Osteoblast (primary cell): ENCODE results near the gene RGS12. TPM values are rescaled to one million over a fixed set of nuclear protein-coding genes. Genes with fewer than 3 reads are reported as not detected.

Experiments used
- DNase-seq: peaks from one replicate; pipeline ENCODE4 v3.0.0; 2011; ENCODE audit warnings: low spot score, mixed read lengths; ENCODE audit not compliant: insufficient read length; ENCODE audit errors: missing footprints
- H2AFZ ChIP-seq: 2 replicates; pipeline ENCODE4 v1.6.0; 2011; ENCODE audit warnings: mild to moderate bottlenecking, low read length
- H3K27ac ChIP-seq: 2 replicates; pipeline ENCODE4 v1.5.1; 2011; ENCODE audit warnings: mild to moderate bottlenecking, low read depth, low read length, moderate library complexity
- H3K27me3 ChIP-seq: 2 replicates; pipeline ENCODE4 v1.6.0; 2012; ENCODE audit warnings: mild to moderate bottlenecking, control low read depth, inconsistent platforms, low read length, moderate library complexity; ENCODE audit not compliant: insufficient read depth
- H3K36me3 ChIP-seq: 2 replicates; pipeline ENCODE4 v1.5.1; 2011; ENCODE audit warnings: mild to moderate bottlenecking, low read length, control low read depth, moderate library complexity; ENCODE audit not compliant: insufficient read depth
- H3K4me1 ChIP-seq: 2 replicates; pipeline ENCODE4 v1.5.1; 2011; ENCODE audit warnings: mild to moderate bottlenecking, low read length, control low read depth, moderate library complexity; ENCODE audit not compliant: insufficient read depth
- H3K4me2 ChIP-seq: 2 replicates; pipeline ENCODE4 v1.6.0; 2011; ENCODE audit warnings: mild to moderate bottlenecking, low read length; ENCODE audit not compliant: insufficient read depth
- H3K4me3 ChIP-seq: fragments of 200-600 bp; sonication (generic); 3 replicates; pipeline ENCODE4 v1.5.1; 2012; ENCODE audit warnings: mild to moderate bottlenecking, low read length, inconsistent platforms; ENCODE audit not compliant: insufficient read depth
- H3K79me2 ChIP-seq: 2 replicates; pipeline ENCODE4 v1.6.0; 2012; ENCODE audit warnings: mild to moderate bottlenecking, low read length, control low read depth, inconsistent platforms; ENCODE audit not compliant: insufficient read depth
- H3K9me3 ChIP-seq: 2 replicates; pipeline ENCODE4 v1.5.1; 2011; ENCODE audit warnings: low read depth, low read length, control low read depth
- H4K20me1 ChIP-seq: 2 replicates; pipeline ENCODE4 v1.6.0; 2012; ENCODE audit warnings: mild to moderate bottlenecking, low read length, control low read depth; ENCODE audit not compliant: insufficient read depth
- CTCF ChIP-seq: IDR thresholded peaks from 2 replicates; pipeline ENCODE4 v1.5.1; 2011; ENCODE audit warnings: mild to moderate bottlenecking, low read depth, low read length, moderate library complexity; ENCODE audit errors: extremely low read depth
- total RNA-seq: library from RNA; depleted of rRNA; stranded (reverse); fragments of >200 nt; gene quantifications from 2 replicates; pipeline ENCODE4 v1.2.3, GENCODE V29; 2012

The RGS12 gene
- total RNA-seq, 1 donor: 61.2 TPM

GRCh38 chr4:3336382-3337356, 43.8 kb downstream of the RGS12 start:
- no peaks in the 10 kb centered on the region for H3K36me3 ChIP-seq
- no peak for DNase-seq
- no peaks in the 10 kb centered on the region for H3K9me3 ChIP-seq
- H3K27ac ChIP-seq: no peak overlapping the region
- H3K4me2 ChIP-seq: no peak overlapping the region
- H3K27me3 ChIP-seq: no peaks in the 10 kb centered on the region
- peaks cover under 1% of the 10 kb centered on the region for H3K4me1 ChIP-seq
- no peak for TF ChIP-seq CTCF
- H4K20me1 ChIP-seq: peaks cover 11% of the 10 kb centered on the region
- no peak overlapping the region for H3K4me3 ChIP-seq
- no peak overlapping the region for H2AFZ ChIP-seq
- H3K79me2 ChIP-seq: peaks cover 8% of the 10 kb centered on the region

GRCh38 chr4:3337357-3337732, 44.5 kb downstream of the RGS12 start:
- H2AFZ ChIP-seq: no peak overlapping the region
- H3K79me2 ChIP-seq: peaks cover 5% of the 10 kb centered on the region
- no peak overlapping the region for H3K4me3 ChIP-seq
- H3K9me3 ChIP-seq: no peaks in the 10 kb centered on the region
- no peak for DNase-seq
- no peak overlapping the region for H3K27ac ChIP-seq
- H4K20me1 ChIP-seq: peaks cover 11% of the 10 kb centered on the region
- H3K36me3 ChIP-seq: no peaks in the 10 kb centered on the region
- no peaks in the 10 kb centered on the region for H3K27me3 ChIP-seq
- peaks cover 7% of the 10 kb centered on the region for H3K4me1 ChIP-seq
- no peak for TF ChIP-seq CTCF
- H3K4me2 ChIP-seq: no peak overlapping the region

GRCh38 chr4:3337811-3338210, 45.0 kb downstream of the RGS12 start:
- H3K27ac ChIP-seq: no peak overlapping the region
- peaks cover 11% of the 10 kb centered on the region for H4K20me1 ChIP-seq
- H3K79me2 ChIP-seq: peaks cover 5% of the 10 kb centered on the region
- no peak for TF ChIP-seq CTCF
- H3K36me3 ChIP-seq: no peaks in the 10 kb centered on the region
- no peak overlapping the region for H3K4me3 ChIP-seq
- H3K9me3 ChIP-seq: no peaks in the 10 kb centered on the region
- DNase-seq: no peak
- no peak overlapping the region for H2AFZ ChIP-seq
- no peak overlapping the region for H3K4me2 ChIP-seq
- H3K27me3 ChIP-seq: no peaks in the 10 kb centered on the region
- peaks cover 10% of the 10 kb centered on the region for H3K4me1 ChIP-seq

- H3K4me3 ChIP-seq: no peak overlapping the region
- H3K4me1 ChIP-seq: peaks cover 13% of the 10 kb centered on the region
- H3K27me3 ChIP-seq: no peaks in the 10 kb centered on the region
- H3K79me2 ChIP-seq: peaks cover 5% of the 10 kb centered on the region
- no peak for DNase-seq
- no peak overlapping the region for H3K27ac ChIP-seq
- H3K4me2 ChIP-seq: no peak overlapping the region
- no peak for TF ChIP-seq CTCF
- H3K36me3 ChIP-seq: peaks cover under 1% of the 10 kb centered on the region
- H2AFZ ChIP-seq: no peak overlapping the region
- H4K20me1 ChIP-seq: peaks cover 11% of the 10 kb centered on the region
- no peaks in the 10 kb centered on the region for H3K9me3 ChIP-seq
These were observed 45.6 kb downstream of the RGS12 start for GRCh38 chr4:3338321-3338838.
